ENCODE data around the gene PPIL4. TPM values are rescaled to one million over a fixed set of nuclear protein-coding genes. Genes with fewer than 3 reads are reported as not detected.

The PPIL4 gene
- total and polyA plus RNA-seq, 2 experiments from 2014 or later = 35.1 to 47.3 TPM

GRCh38 chr6:149483849-149484655 is 61.8 kb downstream of the PPIL4 start (continued):
- TF ChIP-seq ZNF462 (CRISPR knock-in tag; IDR thresholded peaks at IDR 0.05) (no peak), ZNF114 (CRISPR knock-in tag; IDR thresholded peaks at IDR 0.05) (no peak), CTCF (conservative IDR thresholded peaks at IDR 0.05; ENCODE audit: low read depth in 2 of 2) (no peak), JUNB (IDR thresholded peaks at IDR 0.05; ENCODE audit: unreplicated experiment) (no peak)

- Mint-ChIP-seq H3K27ac (no peak overlapping the region), H3K27me3 (ENCODE audit: insufficient read depth, low read depth, poor library complexity) (peaks cover 6% of the 10 kb centered on the region), H3K9me3 (no peaks in the 10 kb centered on the region), H3K4me1 (peaks cover 11% of the 10 kb centered on the region), H3K4me3 (no peak overlapping the region), H3K36me3 (ENCODE audit: low read depth) (no peaks in the 10 kb centered on the region)
- Histone ChIP-seq H3K27me3 (ENCODE audit: insufficient read depth) (no peaks in the 10 kb centered on the region), H3K4me3 (no peak overlapping the region), H3K27ac (ENCODE audit: low read depth) (no peak overlapping the region), H4K20me1 (replicated peaks; ENCODE audit: insufficient read depth) (no peaks in the 10 kb centered on the region), H3K36me3 (ENCODE audit: insufficient read depth) (no peaks in the 10 kb centered on the region), H2AFZ (no peak overlapping the region), H3K79me2 (replicated peaks; ENCODE audit: insufficient read depth) (no peaks in the 10 kb centered on the region), H3K9me2 (ENCODE audit: insufficient read depth) (no peaks in the 10 kb centered on the region), H3K4me2 (no peak overlapping the region), H3F3A (replicated peaks; ENCODE audit: low read depth) (no peaks in the 10 kb centered on the region), H3K4me1 (ENCODE audit: insufficient read depth) (no peaks in the 10 kb centered on the region)
- ATAC-seq (no peak), DNase-seq (ENCODE audit: low spot score) (no peak)
- TF ChIP-seq EZH2 (IDR thresholded peaks at IDR 0.05; ENCODE audit: low read depth, unreplicated experiment) = no peak
- TF ChIP-seq REST (IDR thresholded peaks at IDR 0.05; ENCODE audit: unreplicated experiment) = no peak
- no peak for TF ChIP-seq POLR2AphosphoS5 (IDR thresholded peaks at IDR 0.05; ENCODE audit: low read depth)
Measured at GRCh38 chr6:149483334-149483725, 62.5 kb downstream of the PPIL4 start.

All from GM23338 (cell line).